H1 (cell line): ENCODE measurements around the gene AGPAT4. TPM values are rescaled to one million over a fixed set of nuclear protein-coding genes. Genes with fewer than 3 reads are reported as not detected.

Experiments
- CTCF ChIA-PET: fragments of 300-600 bp; sonication (Branson Sonifier 250); formaldehyde crosslinking; loops from one replicate; lab custom pipeline; 2021; ENCODE audit not compliant: partially characterized antibody; lab: Charles Lee
- POLR2A ChIA-PET: fragments of 300-600 bp; sonication (Branson Sonifier 250); formaldehyde crosslinking; loops from one replicate; lab custom pipeline; 2021; ENCODE audit warnings: inconsistent platforms; ENCODE audit not compliant: partially characterized antibody; lab: Charles Lee
- DNase-seq, 2 experiments: peaks; one replicate each; pipeline versions ENCODE4 v3.0.0 to v3.0.0-alpha.2; 2010 to 2022; ENCODE audit warnings: low spot score in 2 of 2, low read depth in 1 of 2, mixed read lengths in 1 of 2
- FAIRE-seq: peaks from 2 replicates; lab custom pipeline; 2011; peaks lifted over from hg19 to GRCh38; lab: Jason Lieb, UNC
- H2AFZ ChIP-seq: 2 replicates; pipeline ENCODE4 v1.8.1; 2012; ENCODE audit warnings: low read length, inconsistent platforms
- H2AK5ac ChIP-seq: 2 replicates; pipeline ENCODE4 v1.6.1; 2013; ENCODE audit warnings: low read depth, low read length
- H2BK120ac ChIP-seq: replicated peaks from 2 replicates; pipeline ENCODE3; 2013; ENCODE audit warnings: low read depth, low read length, inconsistent platforms
- H2BK12ac ChIP-seq: 2 replicates; pipeline ENCODE4 v1.6.1; 2013; ENCODE audit warnings: low read depth, low read length
- H2BK15ac ChIP-seq: 2 replicates; pipeline ENCODE4 v1.6.1; 2013; ENCODE audit warnings: low read length
- H2BK20ac ChIP-seq: 2 replicates; pipeline ENCODE4 v1.6.1; 2013; ENCODE audit warnings: low read length
- H2BK5ac ChIP-seq: 2 replicates; pipeline ENCODE4 v1.6.1; 2013; ENCODE audit warnings: low read depth, low read length
- H3K14ac ChIP-seq: 2 replicates; pipeline ENCODE4 v1.6.1; 2013; ENCODE audit warnings: inconsistent platforms; ENCODE audit not compliant: insufficient read length
- H3K18ac ChIP-seq: 2 replicates; pipeline ENCODE4 v1.6.1; 2013; ENCODE audit warnings: low read length; ENCODE audit errors: extremely low read depth
- H3K23ac ChIP-seq: 2 replicates; pipeline ENCODE4 v1.6.1; 2013; ENCODE audit warnings: inconsistent platforms; ENCODE audit not compliant: insufficient read length
- H3K23me2 ChIP-seq: 2 replicates; pipeline ENCODE4 v1.6.1; 2013; ENCODE audit warnings: low read depth, low read length
- H3K27ac ChIP-seq: 2 replicates; pipeline ENCODE4 v1.6.1; 2011; ENCODE audit warnings: low read depth, low read length, inconsistent platforms
- H3K27me3 ChIP-seq, 4 experiments: replicated peaks in 1 of 4; 1 replicate in 1 of 4; 2 replicates in 3 of 4; pipeline versions ENCODE4 v1.6.1 to v1.8.1; 2011 to 2013; ENCODE audit warnings: low read length in 3 of 4, mild to moderate bottlenecking in 3 of 4, inconsistent platforms in 2 of 4, mixed read lengths in 2 of 4, moderate library complexity in 1 of 4; ENCODE audit not compliant: control insufficient read depth in 3 of 4, insufficient read depth in 3 of 4; ENCODE audit errors: extremely low read depth in 1 of 4
- H3K36me3 ChIP-seq, 4 experiments: 2 replicates each; pipeline versions ENCODE4 v1.6.1 to v1.8.1; 2011 to 2013; ENCODE audit warnings: mild to moderate bottlenecking in 4 of 4, low read length in 3 of 4, moderate library complexity in 2 of 4, control low read depth in 1 of 4, inconsistent platforms in 1 of 4; ENCODE audit not compliant: insufficient read depth in 4 of 4, control insufficient read depth in 2 of 4
- H3K4ac ChIP-seq: replicated peaks from 2 replicates; pipeline ENCODE3; 2013; ENCODE audit warnings: low read length, low read depth, mixed read lengths, inconsistent platforms; ENCODE audit not compliant: insufficient read length
- H3K4me1 ChIP-seq, 4 experiments: replicated peaks in 1 of 4; 1 replicate in 1 of 4; 2 replicates in 3 of 4; pipeline versions ENCODE4 v1.6.1 to v1.8.1; 2011 to 2013; ENCODE audit warnings: low read length in 3 of 4, inconsistent platforms in 2 of 4, mixed read lengths in 1 of 4; ENCODE audit not compliant: insufficient read depth in 4 of 4, control insufficient read depth in 3 of 4
- H3K4me2 ChIP-seq, 2 experiments: 2 replicates each; pipeline versions ENCODE4 v1.6.1 to v1.8.1; 2011 to 2013; ENCODE audit warnings: low read depth in 2 of 2, low read length in 2 of 2, control low read depth in 1 of 2, inconsistent platforms in 1 of 2, mild to moderate bottlenecking in 1 of 2; ENCODE audit not compliant: insufficient read depth in 1 of 2
- H3K4me3 ChIP-seq, 4 experiments: fragments of 200-600, 300-600 bp in 1 of 4; sonication (generic), shearing (Covaris generic), sonication (Bioruptor Twin) in 1 of 4; 2 replicates each; pipeline versions ENCODE4 v1.5.1 to v1.8.1; 2011 to 2016; ENCODE audit warnings: low read length in 4 of 4, low read depth in 3 of 4, control low read depth in 2 of 4, inconsistent platforms in 2 of 4, mild to moderate bottlenecking in 2 of 4, mixed read lengths in 1 of 4, moderate library complexity in 1 of 4; ENCODE audit not compliant: insufficient read depth in 2 of 4; ENCODE audit errors: extremely low read depth in 1 of 4
- H3K56ac ChIP-seq: replicated peaks from 2 replicates; pipeline ENCODE3; 2013; ENCODE audit warnings: low read depth, mild to moderate bottlenecking, mixed read lengths, low read length, inconsistent platforms; ENCODE audit not compliant: insufficient read length
- H3K79me1 ChIP-seq: 2 replicates; pipeline ENCODE4 v1.6.1; 2013; ENCODE audit warnings: low read depth, low read length, control low read depth
- H3K79me2 ChIP-seq, 2 experiments: 2 replicates each; pipeline versions ENCODE4 v1.6.1 to v1.8.1; 2012 to 2013; ENCODE audit warnings: low read length in 2 of 2, mild to moderate bottlenecking in 2 of 2, inconsistent platforms in 1 of 2; ENCODE audit not compliant: insufficient read depth in 2 of 2, control insufficient read depth in 1 of 2
- H3K9ac ChIP-seq, 4 experiments: replicated peaks in 1 of 4; 1 replicate in 1 of 4; 2 replicates in 3 of 4; pipeline versions ENCODE4 v1.6.1 to v1.8.1; 2011 to 2013; ENCODE audit warnings: low read depth in 3 of 4, low read length in 3 of 4, control low read depth in 2 of 4, mild to moderate bottlenecking in 2 of 4, moderate library complexity in 2 of 4, inconsistent platforms in 1 of 4; ENCODE audit errors: extremely low read depth in 1 of 4
- H3K9me3 ChIP-seq, 2 experiments: 2 replicates each; pipeline versions ENCODE4 v1.6.1 to v1.8.1; 2012 to 2013; ENCODE audit warnings: mild to moderate bottlenecking in 2 of 2, moderate library complexity in 2 of 2, control low read depth in 1 of 2, inconsistent platforms in 1 of 2, low read depth in 1 of 2, low read length in 1 of 2, mixed read lengths in 1 of 2; ENCODE audit not compliant: insufficient read depth in 2 of 2
- H4K20me1 ChIP-seq, 2 experiments: replicated peaks in 1 of 2; 2 replicates each; pipeline versions ENCODE3 to v1.8.1; 2011 to 2013; ENCODE audit warnings: inconsistent platforms in 2 of 2, low read length in 2 of 2, mild to moderate bottlenecking in 1 of 2; ENCODE audit not compliant: insufficient read depth in 2 of 2, control insufficient read depth in 1 of 2
- H4K5ac ChIP-seq: 2 replicates; pipeline ENCODE4 v1.6.1; 2013; ENCODE audit warnings: low read length, low read depth, mixed read lengths, inconsistent platforms; ENCODE audit not compliant: insufficient read length
- H4K8ac ChIP-seq: 2 replicates; pipeline ENCODE4 v1.8.0; 2013; ENCODE audit warnings: mild to moderate bottlenecking, moderate library complexity, low read length, inconsistent platforms; ENCODE audit not compliant: insufficient read depth; ENCODE audit errors: extremely low read depth
- H4K91ac ChIP-seq: replicated peaks from 2 replicates; pipeline ENCODE3; 2013; ENCODE audit warnings: low read length, mixed read lengths, inconsistent platforms; ENCODE audit not compliant: insufficient read length
- CEBPB ChIP-seq: IDR thresholded peaks from 2 replicates; pipeline ENCODE4 v1.6.1; 2012; ENCODE audit warnings: low read depth, low read length
- MAFK ChIP-seq: IDR thresholded peaks from 2 replicates; pipeline ENCODE4 v1.6.1; 2012; ENCODE audit warnings: low read depth, mild to moderate bottlenecking, improper control_type of control experiment, low read length
- WGBS, 2 experiments: shearing (Covaris generic) in 1 of 2; methylation state at CpG; one replicate each; pipeline versions ENCODE4 v1.1.6 to v1.1.7; 2013 to 2015; ENCODE audit warnings: low lambda C conversion rate in 2 of 2, mixed read lengths in 2 of 2, inconsistent platforms in 1 of 2, low coverage in 1 of 2, missing lambda C conversion rate in 1 of 2; ENCODE audit not compliant: insufficient replicate concordance in 2 of 2, insufficient coverage in 1 of 2, insufficient read length in 1 of 2; ENCODE audit errors: extremely low coverage in 1 of 2, missing lambda C conversion rate in 1 of 2; 5-methylcytosine and 5-hydroxymethylcytosine counted together
- polyA plus RNA-seq, 7 experiments: library from polyadenylated mRNA; depleted of rRNA in 3 of 7; stranded (reverse) in 5 of 7; unstranded in 2 of 7; fragments of >200 nt in 5 of 7; fragments of 200-250 nt in 2 of 7; gene quantifications; 1 replicate in 5 of 7; 2 replicates in 1 of 7; 4 replicates in 1 of 7; pipeline versions ENCODE4 v1.2.1 to v1.2.3, GENCODE V29; 2011 to 2013; ENCODE audit warnings: missing spikeins in 2 of 7, mixed read lengths in 2 of 7
- total RNA-seq: library from RNA; stranded (reverse); fragmentation: NEBNext Ultra II Directional; extraction: Animal tissue kit (Norgen Biotek cat#: 25700); gene quantifications from 2 replicates; pipeline ENCODE4 v1.2.1, GENCODE V29; 2021

The AGPAT4 gene
- total and polyA plus RNA-seq, 2 of the 8 experiments (the other 6 are each of a cell fraction or from before 2014, with no cell fraction given), result 13.5 to 23.8 TPM

DNA sequence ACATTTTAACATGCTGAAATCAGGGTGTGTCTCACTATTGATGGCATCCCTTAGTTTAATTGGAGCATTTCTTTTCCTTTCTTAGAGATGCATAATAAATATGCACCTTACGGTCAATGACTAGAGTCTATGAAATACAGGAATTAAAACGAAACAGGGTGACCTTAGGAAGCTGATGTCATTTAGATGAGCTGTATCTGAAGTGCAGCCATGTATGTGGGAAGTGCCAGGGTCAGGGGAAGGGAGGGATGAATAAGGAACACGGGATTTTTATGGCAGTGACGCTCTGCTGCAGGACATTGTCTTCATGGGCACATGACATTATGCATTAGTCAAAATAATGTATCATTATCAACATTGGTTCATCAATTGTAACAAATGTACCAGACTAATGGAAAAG is 84.0 kb downstream of the AGPAT4 start:
- Histone ChIP-seq H3K14ac (no peak overlapping the region), H2BK12ac (no peak overlapping the region), H4K8ac (no peak overlapping the region), H3K27me3 (no peaks in the 10 kb centered on the region), H2BK5ac (no peak overlapping the region), H3K23ac (no peak overlapping the region), H3K27ac (no peak overlapping the region), H2BK20ac (no peak overlapping the region), H3K4me2 (no peak overlapping the region), H4K91ac (no peak overlapping the region), H3K36me3 (peaks cover 0 to 9% (median 4%) of the 10 kb centered on the region in 4 experiments; a peak in 2 of 8 replicates), H2AFZ (no peak overlapping the region), H3K79me1 (0 out of 2 replicates have a peak, but pooled peaks cover 3% of the 10 kb centered on the region), H3K23me2 (peaks cover 4% of the 10 kb centered on the region; the same call in 1 of the 2 replicates), H4K20me1 (peaks cover 0 to 4% of the 10 kb centered on the region in 2 experiments), H2AK5ac (no peak overlapping the region), H3K56ac (no peak overlapping the region), H3K4me3 (no peak overlapping the region), H3K79me2 (peaks cover 0 to 9% of the 10 kb centered on the region in 2 experiments; a peak in 3 of 4 replicates), H2BK15ac (no peak overlapping the region), H3K4me1 (no peaks in the 10 kb centered on the region), H2BK120ac (no peak overlapping the region), H3K9me3 (peaks cover 7% of the 10 kb centered on the region in 2 experiments; a peak in 3 of 4 replicates), H3K4ac (no peak overlapping the region), H4K5ac (no peak overlapping the region), H3K9ac (no peak overlapping the region), H3K18ac (no peak overlapping the region)
- POLR2A ChIA-PET, result no interaction called here
- CTCF ChIA-PET, result interaction anchor here (2.0 kb wide), 1 partner anchor 11 kb away, joined by 7 read pairs; no protein-coding TSS in a partner anchor
- FAIRE-seq (no peak), DNase-seq (no peak)
- TF ChIP-seq MAFK, result no peak
- no peak for TF ChIP-seq CEBPB
- WGBS, 2 experiments, result 89% methylated on average over 4 of the region's 4 CpGs; no CpG with 5 or more reads in 1 of the 2 experiments
